ENCODE results near the gene AP1S3.
"Not testable (repeated sequence)": the region's sequence is repeated elsewhere in the genome, so short reads cannot be mapped to it uniquely, and the experiment has no call there.

The AP1S3 gene

DNA sequence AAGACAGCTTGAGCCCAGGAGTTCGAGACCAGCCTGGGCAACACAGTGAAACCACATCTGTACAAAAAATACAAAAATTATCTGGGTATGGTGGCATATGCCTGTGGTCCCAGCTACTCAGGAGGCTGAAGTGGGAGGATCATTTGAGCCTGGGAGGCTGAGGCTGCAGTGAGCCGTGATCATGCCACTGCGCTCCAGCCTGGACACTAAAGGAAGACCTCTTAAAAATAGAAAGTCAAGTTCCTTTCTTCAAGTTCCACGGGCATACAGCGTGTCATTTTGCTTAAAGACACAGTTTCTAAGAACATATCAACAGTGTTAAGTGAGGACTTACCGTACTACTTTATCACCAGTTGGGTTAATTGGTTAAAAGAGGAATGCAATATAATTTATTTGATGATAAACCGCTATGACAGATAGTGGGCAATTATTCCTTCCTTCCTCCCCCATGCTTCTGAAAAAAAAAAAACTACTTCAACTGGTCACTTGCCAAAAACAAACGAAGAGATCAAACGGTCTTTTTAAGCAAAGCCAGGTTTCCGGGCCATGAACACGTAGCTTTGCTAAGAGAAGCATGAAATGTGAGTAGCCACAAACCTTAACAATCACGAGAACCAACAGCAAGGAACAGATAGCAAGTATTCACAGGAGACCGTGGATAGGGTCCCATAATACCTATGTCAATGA is 21.4 kb downstream of the AP1S3 start:
- Histone ChIP-seq H3K36me3 (no peaks in the 10 kb centered on the region), H3K27me3 (no peaks in the 10 kb centered on the region), H3K4me1 (peaks cover 4% of the 10 kb centered on the region), H3K9me3 (no peaks in the 10 kb centered on the region), H3K4me3 (ENCODE audit: low read depth, low read length) (no peak overlapping the region)
- TF ChIP-seq, protein P1, sequence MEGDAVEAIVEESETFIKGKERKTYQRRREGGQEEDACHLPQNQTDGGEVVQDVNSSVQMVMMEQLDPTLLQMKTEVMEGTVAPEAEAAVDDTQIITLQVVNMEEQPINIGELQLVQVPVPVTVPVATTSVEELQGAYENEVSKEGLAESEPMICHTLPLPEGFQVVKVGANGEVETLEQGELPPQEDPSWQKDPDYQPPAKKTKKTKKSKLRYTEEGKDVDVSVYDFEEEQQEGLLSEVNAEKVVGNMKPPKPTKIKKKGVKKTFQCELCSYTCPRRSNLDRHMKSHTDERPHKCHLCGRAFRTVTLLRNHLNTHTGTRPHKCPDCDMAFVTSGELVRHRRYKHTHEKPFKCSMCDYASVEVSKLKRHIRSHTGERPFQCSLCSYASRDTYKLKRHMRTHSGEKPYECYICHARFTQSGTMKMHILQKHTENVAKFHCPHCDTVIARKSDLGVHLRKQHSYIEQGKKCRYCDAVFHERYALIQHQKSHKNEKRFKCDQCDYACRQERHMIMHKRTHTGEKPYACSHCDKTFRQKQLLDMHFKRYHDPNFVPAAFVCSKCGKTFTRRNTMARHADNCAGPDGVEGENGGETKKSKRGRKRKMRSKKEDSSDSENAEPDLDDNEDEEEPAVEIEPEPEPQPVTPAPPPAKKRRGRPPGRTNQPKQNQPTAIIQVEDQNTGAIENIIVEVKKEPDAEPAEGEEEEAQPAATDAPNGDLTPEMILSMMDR (IDR thresholded peaks at IDR 0.05; ENCODE audit: low read depth, low read length), result no peak
- no peak for DNase-seq

DNA sequence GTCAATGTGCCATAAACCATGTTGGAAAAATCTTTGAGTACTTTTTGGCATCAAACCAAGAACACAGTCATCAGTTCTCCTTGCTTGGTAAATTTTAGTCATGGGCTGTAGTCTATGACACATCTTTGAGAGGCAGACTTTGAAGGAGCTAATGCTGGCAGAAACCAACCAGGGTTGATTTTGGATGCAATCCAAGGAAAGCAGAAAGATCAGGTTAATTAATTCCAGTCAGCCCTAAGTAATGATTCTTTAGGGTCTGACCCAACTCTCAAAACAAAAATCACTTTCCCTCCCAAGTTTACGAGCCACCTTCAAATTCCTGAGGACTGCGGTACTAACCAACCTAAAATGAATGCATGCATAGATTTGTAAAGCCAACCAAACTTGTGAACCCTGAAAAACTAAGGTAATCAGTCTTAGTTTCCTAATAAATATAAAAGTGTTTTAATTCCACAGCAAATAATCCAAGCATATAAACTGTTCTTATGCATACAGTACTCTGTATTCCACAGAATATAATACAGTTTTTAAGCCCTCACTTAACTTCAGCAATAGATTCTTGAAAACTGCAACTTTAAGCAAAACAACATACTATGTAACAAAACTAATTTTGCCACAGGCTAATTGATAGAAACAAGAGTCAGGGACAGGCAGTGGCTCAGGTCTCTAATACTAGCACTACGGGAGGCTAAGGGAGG is 22.0 kb downstream of the AP1S3 start:
- no peaks in the 10 kb centered on the region for H3K9me3 ChIP-seq
- no peaks in the 10 kb centered on the region for H3K36me3 ChIP-seq
- H3K4me3 ChIP-seq (ENCODE audit: low read depth, low read length), result no peak overlapping the region
- no peaks in the 10 kb centered on the region for H3K27me3 ChIP-seq
- TF ChIP-seq, protein P1 (IDR thresholded peaks at IDR 0.05; ENCODE audit: low read depth, low read length), result no peak
- peaks cover 4% of the 10 kb centered on the region for H3K4me1 ChIP-seq
- DNase-seq, result no peak

- H3K4me3 ChIP-seq (ENCODE audit: low read depth, low read length); DNase-seq; H3K4me1 ChIP-seq; H3K36me3 ChIP-seq; H3K9me3 ChIP-seq; H3K27me3 ChIP-seq: not testable (repeated sequence)
Observed at GRCh38 chr2:223814764-223815163, 22.6 kb downstream of the AP1S3 start.

- DNase-seq, result no peak
- no peaks in the 10 kb centered on the region for H3K27me3 ChIP-seq
- TF ChIP-seq, protein P1 (IDR thresholded peaks at IDR 0.05; ENCODE audit: low read depth, low read length), result no peak
- H3K36me3 ChIP-seq, result no peaks in the 10 kb centered on the region
- no peaks in the 10 kb centered on the region for H3K9me3 ChIP-seq
- peaks cover 4% of the 10 kb centered on the region for H3K4me1 ChIP-seq
- no peak overlapping the region for H3K4me3 ChIP-seq (ENCODE audit: low read depth, low read length)
Observed at GRCh38 chr2:223813329-223813728, 24.1 kb downstream of the AP1S3 start.

GRCh38 chr2:223811757-223812156 is 25.6 kb downstream of the AP1S3 start:
- DNase-seq, result no peak
- Histone ChIP-seq H3K36me3 (no peaks in the 10 kb centered on the region), H3K9me3 (no peaks in the 10 kb centered on the region), H3K4me3 (ENCODE audit: low read depth, low read length) (no peak overlapping the region), H3K27me3 (no peaks in the 10 kb centered on the region), H3K4me1 (peaks cover 4% of the 10 kb centered on the region)
- TF ChIP-seq, protein P1 (IDR thresholded peaks at IDR 0.05; ENCODE audit: low read depth, low read length), result no peak

GRCh38 chr2:223805008-223805407 is 32.4 kb downstream of the AP1S3 start:
- TF ChIP-seq, protein P1 (IDR thresholded peaks at IDR 0.05; ENCODE audit: low read depth, low read length), result no peak
- Histone ChIP-seq H3K36me3 (no peaks in the 10 kb centered on the region), H3K9me3 (no peaks in the 10 kb centered on the region; the same call in 1 of the 2 replicates), H3K4me3 (ENCODE audit: low read depth, low read length) (no peak overlapping the region), H3K27me3 (no peaks in the 10 kb centered on the region), H3K4me1 (no peaks in the 10 kb centered on the region)
- DNase-seq, result no peak
